Mammary epithelial cell (primary cell): ENCODE data around the gene FBXO11.

Experiments used
- CTCF ChIP-seq, 2 donors: IDR thresholded peaks in 1 of 2; conservative IDR thresholded peaks in 1 of 2; 2 replicates each; pipeline ENCODE4 v1.5.1; 2011 to 2012; ENCODE audit warnings: inconsistent platforms in 2 of 2, low read length in 2 of 2, mild to moderate bottlenecking in 2 of 2, control low read depth in 1 of 2, low read depth in 1 of 2; ENCODE audit not compliant: insufficient read depth in 1 of 2; ENCODE audit errors: extremely low read depth in 1 of 2
- EZH2 ChIP-seq: IDR thresholded peaks from 2 replicates; pipeline ENCODE4 v1.6.1; 2012; ENCODE audit warnings: low read length, inconsistent platforms, borderline replicate concordance

GRCh38 chr2:47782381-47782670 lies 124.0 kb downstream of the FBXO11 start:
- TF ChIP-seq CTCF (conservative IDR thresholded peaks at IDR 0.05 in 1 of 2, IDR thresholded peaks at IDR 0.05 in 1 of 2; ENCODE audit: extremely low read depth in 1 of 2, insufficient read depth in 1 of 2, low read depth in 1 of 2, low read length in 2 of 2) (no peak), EZH2 (no peak)
